Endothelial cell of umbilical vein (primary cell): ENCODE results near the gene MPZ. TPM values are rescaled to one million over a fixed set of nuclear protein-coding genes. Genes with fewer than 3 reads are reported as not detected.
A peak's percentile ranks its signal among the peaks of the same experiment; 100 is the strongest.

Source experiments
- BruUV-seq: library from RNA; stranded (reverse); fragments of 400-500 nt; replicated peaks from 2 replicates; lab custom pipeline; 2021; lab: Mats Ljungman, UMichigan
- CTCF ChIA-PET: fragments of 300-600, 350-600 bp; sonication (Branson Sonifier 250); formaldehyde crosslinking; loops from one replicate; lab custom pipeline; 2021; ENCODE audit warnings: antibody characterized with exemption, inconsistent platforms; lab: Charles Lee
- POLR2A ChIA-PET: fragments of 300-600, 350-600 bp; sonication (Branson Sonifier 250); formaldehyde crosslinking; loops from one replicate; lab custom pipeline; 2021; ENCODE audit warnings: antibody characterized with exemption, inconsistent platforms; lab: Charles Lee
- DNase-seq: peaks from one replicate; pipeline ENCODE4 v3.0.0-alpha.2; 2011; ENCODE audit warnings: low read depth, low spot score
- FAIRE-seq: peaks from 2 replicates; lab custom pipeline; 2011; peaks lifted over from hg19 to GRCh38; lab: Jason Lieb, UNC
- H2AFZ ChIP-seq: 2 replicates; pipeline ENCODE4 v1.6.0; 2012; ENCODE audit warnings: low read depth, low read length, control low read depth, inconsistent platforms
- H3K27ac ChIP-seq: 2 replicates; pipeline ENCODE4 v1.5.1; 2011; ENCODE audit warnings: low read depth, mild to moderate bottlenecking, control low read depth, low read length, moderate library complexity; ENCODE audit not compliant: insufficient read depth
- H3K27me3 ChIP-seq, 2 experiments: 2 replicates each; pipeline versions ENCODE4 v1.6.0 to v1.6.1; 2011; ENCODE audit warnings: low read length in 2 of 2, mixed read lengths in 1 of 2; ENCODE audit not compliant: control insufficient read depth in 2 of 2, insufficient read depth in 2 of 2
- H3K36me3 ChIP-seq, 2 experiments: 2 replicates in 1 of 2; 3 replicates in 1 of 2; pipeline ENCODE4 v1.5.1; 2011; ENCODE audit warnings: low read length in 2 of 2, mild to moderate bottlenecking in 1 of 2, moderate library complexity in 1 of 2; ENCODE audit not compliant: control insufficient read depth in 2 of 2, insufficient read depth in 2 of 2; ENCODE audit errors: extremely low read depth in 1 of 2
- H3K4me1 ChIP-seq: 3 replicates; pipeline ENCODE4 v1.5.1; 2011; ENCODE audit warnings: mild to moderate bottlenecking, low read length; ENCODE audit not compliant: control insufficient read depth, insufficient read depth; ENCODE audit errors: extremely low read depth
- H3K4me2 ChIP-seq: 2 replicates; pipeline ENCODE4 v1.6.1; 2011; ENCODE audit warnings: low read length, control low read depth, mixed read lengths; ENCODE audit not compliant: insufficient read depth
- H3K4me3 ChIP-seq, 3 experiments: fragments of 200-600 bp in 1 of 3; sonication (generic), shearing (Covaris generic) in 1 of 3; replicated peaks in 1 of 3; 2 replicates each; pipeline ENCODE4 v1.5.1; 2011 to 2016; ENCODE audit warnings: control low read depth in 3 of 3, low read length in 3 of 3, mild to moderate bottlenecking in 2 of 3, inconsistent platforms in 1 of 3, low read depth in 1 of 3, moderate library complexity in 1 of 3; ENCODE audit not compliant: insufficient read depth in 1 of 3
- H3K79me2 ChIP-seq: 2 replicates; pipeline ENCODE4 v1.6.0; 2012; ENCODE audit warnings: low read length, inconsistent platforms; ENCODE audit not compliant: control insufficient read depth, insufficient read depth
- H3K9ac ChIP-seq: replicated peaks from 2 replicates; pipeline ENCODE3; 2011; ENCODE audit warnings: low read length, control low read depth; ENCODE audit not compliant: insufficient read depth; ENCODE audit errors: extremely low read depth
- H3K9me1 ChIP-seq: replicated peaks from 3 replicates; pipeline ENCODE4 v1.6.0; 2011; ENCODE audit warnings: mild to moderate bottlenecking, low read length; ENCODE audit not compliant: control insufficient read depth, insufficient read depth; ENCODE audit errors: extremely low read depth
- H3K9me3 ChIP-seq: replicated peaks from 2 replicates; pipeline ENCODE4 v1.5.1; 2012; ENCODE audit warnings: low read length, inconsistent platforms; ENCODE audit not compliant: control insufficient read depth, insufficient read depth
- H4K20me1 ChIP-seq: replicated peaks from 2 replicates; pipeline ENCODE3; 2011; ENCODE audit warnings: mild to moderate bottlenecking, low read length; ENCODE audit not compliant: control insufficient read depth, insufficient read depth; ENCODE audit errors: extremely low read depth
- CTCF ChIP-seq, 2 donors: IDR thresholded peaks; 1 replicate in 1 of 2; 2 replicates in 1 of 2; pipeline ENCODE4 v1.5.1; 2011; ENCODE audit warnings: low read length in 2 of 2, mild to moderate bottlenecking in 2 of 2, moderate library complexity in 2 of 2, control low read depth in 1 of 2, inconsistent platforms in 1 of 2, low read depth in 1 of 2; ENCODE audit not compliant: insufficient read depth in 1 of 2; ENCODE audit errors: extremely low read depth in 1 of 2
- EZH2 ChIP-seq: IDR thresholded peaks from 2 replicates; pipeline ENCODE4 v1.6.1; 2012; ENCODE audit warnings: borderline replicate concordance, low read depth, mild to moderate bottlenecking, moderate library complexity, low read length, inconsistent platforms; ENCODE audit not compliant: severe bottlenecking
- FOS ChIP-seq: IDR thresholded peaks from 2 replicates; pipeline ENCODE4 v1.6.1; 2011; ENCODE audit warnings: mild to moderate bottlenecking, low read length, moderate library complexity, borderline replicate concordance; ENCODE audit not compliant: insufficient read depth
- GATA2 ChIP-seq: IDR thresholded peaks from 2 replicates; pipeline ENCODE4 v1.7.0; 2011; ENCODE audit warnings: low read depth, mild to moderate bottlenecking, moderate library complexity, mixed read lengths, low read length; ENCODE audit not compliant: insufficient read length, insufficient read depth
- JUN ChIP-seq: IDR thresholded peaks from 2 replicates; pipeline ENCODE4 v1.6.1; 2011; ENCODE audit warnings: borderline replicate concordance, low read depth; ENCODE audit not compliant: insufficient read length, insufficient read depth
- MAX ChIP-seq: IDR thresholded peaks from 2 replicates; pipeline ENCODE4 v1.6.1; 2011; ENCODE audit not compliant: insufficient read depth, insufficient read length
- POLR2A ChIP-seq: IDR thresholded peaks from 2 replicates; pipeline ENCODE4 v1.6.1; 2012; ENCODE audit warnings: low read depth, mild to moderate bottlenecking, control low read depth, low read length
- POLR2AphosphoS5 ChIP-seq: IDR thresholded peaks from 2 replicates; pipeline ENCODE4 v1.6.1; 2012; ENCODE audit warnings: low read depth, mild to moderate bottlenecking, control low read depth, low read length, moderate library complexity; ENCODE audit not compliant: insufficient read depth
- dilution Hi-C: fragments of 300-500 bp; cut with MboI; formaldehyde crosslinking; loops from one replicate; pipeline ENCODE4 v1.15.0; 2019; ENCODE audit warnings: low sequenced_read_pairs; ENCODE audit not compliant: extremely low pct_ligation_motif_present
- intact Hi-C: fragments of 100-400 bp; cut with micrococcal nuclease; formaldehyde crosslinking; loops from one replicate; pipeline ENCODE4 v1.10.0; 2022
- polyA plus RNA-seq, 4 experiments: library from polyadenylated mRNA; depleted of rRNA in 3 of 4; stranded (reverse) in 3 of 4; unstranded in 1 of 4; fragments of >200 nt; gene quantifications; 2 replicates each; pipeline versions ENCODE4 v1.2.1 to v1.2.3, GENCODE V29; 2011 to 2012; ENCODE audit warnings: missing spikeins in 1 of 4
- total RNA-seq: library from RNA; stranded (reverse); gene quantifications from 2 replicates; pipeline ENCODE4 v1.2.3, GENCODE V29; 2021

MPZ gene
- total and polyA plus RNA-seq, 2 donors (not counting 3 experiments of a cell fraction or from before 2014, with no cell fraction given): 2.0 to 7.0 TPM

- Histone ChIP-seq H4K20me1 (no peaks in the 10 kb centered on the region), H3K27me3 (no peaks in the 10 kb centered on the region), H3K79me2 (peaks cover 4% of the 10 kb centered on the region), H3K9ac (no peak overlapping the region), H3K4me1 (peaks cover 35% of the 10 kb centered on the region), H3K4me2 (no peak overlapping the region), H3K36me3 (no peaks in the 10 kb centered on the region), H3K4me3 (no peak overlapping the region), H3K27ac (no peak overlapping the region), H3K9me1 (no peaks in the 10 kb centered on the region), H3K9me3 (no peaks in the 10 kb centered on the region), H2AFZ (peak overlapping the region; percentile 10)
- no peak for TF ChIP-seq CTCF (IDR thresholded peaks at IDR 0.05; ENCODE audit: extremely low read depth in 1 of 2, insufficient read depth in 1 of 2, low read depth in 1 of 2, low read length in 2 of 2)
- TF ChIP-seq FOS: peak; percentile 62
- no peak for TF ChIP-seq GATA2
- no peak for TF ChIP-seq EZH2
- no peak for TF ChIP-seq POLR2AphosphoS5
- peak; percentile 65 for TF ChIP-seq JUN
- TF ChIP-seq POLR2A: no peak
- no peak for TF ChIP-seq MAX
- FAIRE-seq (no peak), DNase-seq (peak; percentile 61)
- intact Hi-C loops (no loop called here), dilution Hi-C loops (no loop called here)
- ChIA-PET POLR2A (no interaction called here), CTCF (interaction anchor here (0.6 to 1.9 kb wide), 7 partner anchors 9 to 82 kb away, joined by 3 to 7 read pairs (median 4); partner anchors contain the start of gene TOMM40L)
- no TSS peak for BruUV-seq
Observed at GRCh38 chr1:161307230-161307768, 2.5 kb downstream of the MPZ start.
